GM18909 (cell line): ENCODE results near the gene UBTD2.
"Not testable (repeated sequence)": the region's sequence is repeated elsewhere in the genome, so short reads cannot be mapped to it uniquely, and the experiment has no call there.

Experiments used
- ATAC-seq: cut with Tn5 transposase; IDR thresholded peaks from one replicate; pipeline ENCODE4 v1.9.1; 2021; ENCODE audit warnings: mild to moderate bottlenecking; ENCODE audit not compliant: unreplicated experiment, poor library complexity

Gene UBTD2

GRCh38 chr5:172252501-172252900 lies 31.1 kb downstream of the UBTD2 start:
- no peak for ATAC-seq

GRCh38 chr5:172251419-172251818 lies 32.1 kb downstream of the UBTD2 start:
- no peak for ATAC-seq

- no peak for ATAC-seq
These were observed 34.9 kb downstream of the UBTD2 start for GRCh38 chr5:172248637-172249036.

DNA sequence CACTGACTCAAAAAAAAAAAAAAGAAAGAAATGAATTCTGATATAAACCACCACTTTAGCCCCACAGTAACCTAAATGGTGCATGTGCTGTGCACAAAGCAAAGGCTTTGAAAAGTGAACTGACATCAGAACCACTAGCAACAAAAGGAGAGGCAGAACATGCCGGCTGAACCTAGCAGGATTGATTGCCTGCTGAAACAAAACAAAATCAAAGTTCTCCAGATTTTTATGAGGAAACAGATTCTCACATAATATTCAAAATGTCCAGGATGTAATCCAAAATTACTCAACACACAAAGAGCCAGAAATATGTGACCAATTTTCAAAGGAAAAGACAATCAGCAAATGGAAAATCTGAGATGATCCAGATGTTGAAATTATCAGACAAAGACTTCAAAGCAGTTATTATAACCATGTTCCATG lies 37.9 kb downstream of the UBTD2 start:
- ATAC-seq: no peak

- no peak for ATAC-seq
These were observed 38.5 kb downstream of the UBTD2 start for GRCh38 chr5:172245046-172245445.

- no peak for ATAC-seq
These were observed 40.3 kb downstream of the UBTD2 start for GRCh38 chr5:172243302-172243701.

GRCh38 chr5:172238334-172238733 lies 45.2 kb downstream of the UBTD2 start:
- no peak for ATAC-seq

GRCh38 chr5:172235827-172236736 lies 47.5 kb downstream of the UBTD2 start:
- ATAC-seq: no peak

DNA sequence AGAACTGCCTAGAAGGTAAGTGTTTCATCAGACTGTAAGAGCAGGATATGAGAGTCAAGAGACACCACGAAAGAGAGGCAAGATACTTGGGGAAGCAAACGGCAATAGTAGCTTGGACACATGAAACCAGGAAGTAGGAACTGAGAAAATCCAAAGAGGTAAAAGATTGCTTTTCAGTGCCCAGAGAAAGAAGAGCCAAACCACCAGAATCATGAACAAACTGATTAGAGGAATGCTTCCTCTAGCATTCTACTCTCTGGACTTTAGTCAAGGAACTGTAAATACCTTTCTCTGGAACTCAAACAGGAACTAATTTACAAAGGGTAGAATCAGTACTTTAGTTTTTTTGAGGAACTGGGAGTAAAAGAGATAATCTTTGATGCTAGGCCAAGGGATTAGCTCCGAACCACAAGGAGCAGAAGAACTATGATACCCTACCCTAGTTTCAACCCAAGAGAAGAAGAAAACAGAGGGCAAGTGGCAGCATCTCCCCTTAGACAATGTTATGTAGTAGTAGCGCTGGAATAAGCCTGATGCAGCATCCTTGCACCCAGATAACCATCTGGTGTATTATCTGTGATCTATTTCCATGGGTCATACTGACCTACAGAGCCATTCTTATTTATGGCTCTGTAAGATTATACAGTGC lies 48.3 kb downstream of the UBTD2 start:
- ATAC-seq: peak; percentile 76

GRCh38 chr5:172234031-172234430 lies 49.5 kb downstream of the UBTD2 start:
- no peak for ATAC-seq

DNA sequence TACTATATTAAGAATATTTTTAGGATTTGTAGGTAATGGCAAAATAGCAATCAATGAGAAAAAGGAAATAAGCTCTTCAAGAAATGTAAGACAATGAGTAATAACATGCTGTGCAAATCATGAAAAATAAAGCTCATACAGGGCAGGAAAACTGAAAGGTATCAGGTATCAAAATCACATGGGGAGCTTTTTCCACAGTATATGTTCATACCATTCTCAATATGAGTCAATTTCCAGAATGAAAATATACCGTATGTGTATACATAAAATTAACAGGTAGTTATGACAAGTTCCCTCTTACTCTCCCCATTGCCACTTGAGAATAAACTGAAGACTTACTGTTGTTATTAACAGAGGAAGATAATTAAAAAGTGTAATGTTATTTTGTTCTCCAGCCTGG lies 53.7 kb downstream of the UBTD2 start:
- ATAC-seq: no peak

DNA sequence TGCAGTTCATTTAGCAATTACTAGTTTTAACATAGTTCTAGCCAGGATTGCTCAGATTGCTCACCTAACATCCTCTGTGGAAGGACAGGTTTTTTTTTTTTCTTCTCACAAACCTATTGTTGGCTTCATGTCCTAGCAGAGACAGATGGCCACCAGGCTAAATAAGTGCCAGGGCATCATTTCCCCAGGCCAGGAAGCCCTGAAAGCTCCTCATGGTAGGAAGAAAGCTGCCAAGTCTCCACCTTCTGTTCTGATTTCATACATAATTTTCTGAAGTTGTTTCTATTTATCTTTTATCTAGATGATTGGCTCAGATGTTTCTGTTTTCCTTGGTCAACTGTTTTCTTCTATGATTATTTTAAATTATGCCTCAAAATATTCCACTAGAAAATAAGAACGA lies 58.6 kb downstream of the UBTD2 start:
- no peak for ATAC-seq

DNA sequence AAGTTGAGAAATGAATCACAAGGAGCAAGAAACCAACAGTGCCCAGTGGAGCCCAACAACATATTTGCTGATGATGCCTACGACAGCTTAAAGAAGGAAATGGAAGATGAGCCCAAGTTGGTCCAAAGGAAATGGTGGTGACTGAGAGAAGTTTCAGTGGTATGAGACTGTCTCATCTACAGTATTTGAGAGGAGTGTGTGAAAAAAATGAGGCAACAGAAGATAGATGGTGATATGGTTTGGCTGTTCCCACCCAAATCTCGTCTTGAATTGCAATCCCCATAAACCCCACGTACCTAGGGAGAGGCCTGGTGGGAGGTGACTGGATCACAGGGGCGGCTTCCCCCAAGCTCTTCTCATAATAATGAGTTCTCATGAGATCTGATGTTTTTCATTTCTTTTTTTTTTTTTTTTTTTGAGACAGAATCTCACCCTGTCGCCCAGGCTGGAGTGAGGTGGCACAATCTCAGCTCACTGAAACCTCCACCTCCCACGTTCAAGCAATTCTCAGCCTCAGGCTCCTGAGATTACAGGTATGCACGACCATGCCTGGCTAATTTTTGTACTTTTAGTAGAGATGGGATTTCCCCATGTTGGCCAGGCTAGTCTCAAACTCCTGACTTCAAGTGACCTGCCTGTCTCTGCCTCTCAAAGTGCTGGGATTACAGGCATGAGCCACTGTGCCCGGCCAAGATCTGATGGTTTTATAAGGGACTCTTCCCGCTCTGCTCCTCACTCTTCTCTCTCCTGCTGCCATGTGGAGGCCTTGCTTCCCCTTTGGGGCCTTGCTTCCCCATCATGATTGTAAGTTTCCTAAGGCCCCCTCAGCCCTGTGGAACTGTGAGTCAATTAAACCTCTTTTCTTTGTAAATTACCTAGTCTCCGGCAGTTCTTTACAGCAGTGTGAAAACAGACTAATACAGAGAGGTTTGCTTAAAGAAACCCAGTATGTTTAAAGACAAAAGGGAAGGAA lies 59.4 kb downstream of the UBTD2 start:
- peak; percentile 86 for ATAC-seq

DNA sequence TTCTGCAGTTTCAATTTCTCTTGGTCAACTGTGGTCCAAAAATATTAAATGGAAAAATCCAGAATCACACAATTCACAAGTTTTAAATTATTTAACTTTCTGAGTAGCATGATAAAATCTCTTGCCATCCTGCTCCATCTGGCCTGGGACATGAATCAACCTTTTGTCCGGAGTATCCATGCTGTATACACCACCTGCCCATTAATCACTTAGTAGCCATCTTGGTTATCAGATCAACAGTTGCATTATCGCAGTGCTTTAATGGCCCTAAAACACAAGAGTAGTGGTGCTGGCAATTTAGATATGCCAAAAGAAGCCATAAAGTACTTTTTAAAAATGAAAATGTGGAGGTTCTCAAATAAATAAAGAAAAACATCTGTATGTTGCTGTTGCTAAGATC lies 64.3 kb downstream of the UBTD2 start:
- ATAC-seq: no peak

DNA sequence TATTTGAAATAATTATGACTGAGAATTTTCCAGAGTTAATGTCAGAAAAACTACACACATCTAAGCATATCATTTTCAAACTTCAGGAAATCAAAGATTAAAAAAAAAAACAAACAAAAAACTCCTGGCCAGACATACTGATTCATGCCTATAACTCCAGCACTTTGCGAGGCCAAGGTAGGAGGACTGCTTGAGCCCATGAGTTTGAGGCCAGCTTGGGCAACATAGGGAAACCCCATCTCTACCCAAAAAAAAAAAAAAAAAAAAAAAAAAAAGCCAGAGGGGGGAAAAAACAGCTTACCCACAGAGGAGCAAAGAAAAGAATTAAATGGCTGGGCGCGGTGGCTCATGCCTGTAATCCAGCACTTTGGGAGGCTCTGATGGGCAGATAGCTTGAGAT lies 67.2 kb downstream of the UBTD2 start:
- no peak for ATAC-seq

DNA sequence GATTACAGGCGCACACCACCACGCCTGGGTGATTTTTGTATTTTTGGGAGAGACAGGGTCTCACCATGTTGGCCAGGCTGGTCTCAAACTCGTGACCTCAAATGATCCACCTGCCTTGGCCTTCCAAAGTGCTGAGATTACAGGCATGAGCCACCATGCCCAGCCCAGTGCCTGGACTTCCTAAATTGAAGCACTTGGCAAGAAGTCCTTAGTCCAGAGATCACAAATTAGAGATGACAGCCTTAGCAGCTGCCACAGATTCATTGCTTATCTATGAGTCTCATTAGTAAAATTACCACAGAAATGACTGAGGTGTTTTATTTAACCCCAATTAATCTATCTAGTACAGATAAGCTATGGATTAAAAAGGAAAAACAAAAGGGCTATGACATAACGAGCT lies 70.4 kb downstream of the UBTD2 start:
- no peak for ATAC-seq

GRCh38 chr5:172211676-172212075 lies 71.9 kb downstream of the UBTD2 start:
- no peak for ATAC-seq

DNA sequence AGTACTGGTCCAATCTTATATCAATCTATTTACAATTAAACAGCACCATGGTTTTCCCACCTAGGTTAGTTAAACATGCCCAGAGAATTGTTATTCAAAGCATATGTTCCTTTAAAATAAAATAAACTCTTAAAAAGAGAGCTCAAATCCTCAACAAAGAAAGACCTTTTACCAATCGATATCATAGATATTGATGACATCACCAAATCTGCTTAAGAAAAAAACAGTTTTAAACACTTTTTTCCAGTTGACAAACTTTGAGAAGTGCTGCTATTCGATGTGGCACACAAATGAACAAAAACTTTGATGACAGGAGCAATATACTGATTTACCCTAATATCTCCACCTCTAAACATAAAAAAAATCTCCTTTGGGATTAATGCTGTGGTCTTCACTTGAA lies 73.8 kb downstream of the UBTD2 start:
- no peak for ATAC-seq

GRCh38 chr5:172207511-172207910 lies 76.1 kb downstream of the UBTD2 start:
- no peak for ATAC-seq

DNA sequence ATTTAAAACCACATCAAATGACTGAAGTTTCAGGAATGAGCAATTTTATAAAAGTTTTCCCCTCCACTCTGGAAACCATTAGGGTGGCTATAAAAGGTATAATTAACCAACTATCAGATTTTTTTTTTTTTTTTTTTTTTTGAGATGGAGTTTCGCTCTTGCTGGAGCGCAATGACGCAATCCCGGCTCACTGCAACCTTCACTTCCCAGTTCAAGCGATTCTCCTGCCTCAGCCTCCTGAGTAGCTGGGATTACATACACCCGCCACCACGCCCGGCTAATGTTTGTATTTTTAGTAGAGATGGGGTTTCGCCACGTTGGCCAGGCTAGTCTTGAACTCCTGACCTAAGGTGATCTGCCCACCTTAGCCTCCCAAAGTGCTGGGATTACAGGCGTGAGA lies 77.6 kb downstream of the UBTD2 start:
- ATAC-seq: not testable (repeated sequence)

GRCh38 chr5:172200476-172200875 lies 83.1 kb downstream of the UBTD2 start:
- ATAC-seq: no peak
